Measurements from ENCODE around the gene CDV3.
A peak's percentile ranks its signal among the peaks of the same experiment; 100 is the strongest.

CDV3 gene

GRCh38 chr3:133568294-133569014 is 5.0 kb upstream of the CDV3 start:
- no peak for DNase-seq

GRCh38 chr3:133570139-133570936 is 3.1 kb upstream of the CDV3 start:
- DNase-seq = no peak

- DNase-seq = peak; percentile 23
Measured at GRCh38 chr3:133570937-133571320, 2.6 kb upstream of the CDV3 start.

GRCh38 chr3:133572158-133573053 is 1.1 kb upstream of the CDV3 start:
- peak; percentile 86 for DNase-seq

- DNase-seq = peak; percentile 100
Measured at GRCh38 chr3:133573054-133573628, 345 bp upstream of the CDV3 start.

GRCh38 chr3:133574260-133574881 is 885 bp downstream of the CDV3 start:
- DNase-seq = peak; percentile 85

GRCh38 chr3:133575086-133575485 is 1.6 kb downstream of the CDV3 start:
- peak; percentile 31 for DNase-seq

GRCh38 chr3:133576169-133576568 is 2.7 kb downstream of the CDV3 start:
- DNase-seq = no peak

- peak; percentile 43 for DNase-seq
Measured at GRCh38 chr3:133578548-133579191, 5.2 kb downstream of the CDV3 start.

GRCh38 chr3:133583396-133583795 is 9.9 kb downstream of the CDV3 start:
- DNase-seq = no peak

- DNase-seq = no peak
Measured at GRCh38 chr3:133588035-133588434, 14.5 kb downstream of the CDV3 start.

- DNase-seq = no peak
Measured at GRCh38 chr3:133588784-133589465, 15.4 kb downstream of the CDV3 start.

- DNase-seq = no peak
Measured at GRCh38 chr3:133589503-133589902, 16.0 kb downstream of the CDV3 start.

GRCh38 chr3:133591271-133591742 is 17.8 kb downstream of the CDV3 start:
- no peak for DNase-seq

- no peak for DNase-seq
Measured at GRCh38 chr3:133592843-133593242, 19.4 kb downstream of the CDV3 start.

GRCh38 chr3:133593243-133593642 is 19.8 kb downstream of the CDV3 start:
- DNase-seq = no peak

- no peak for DNase-seq
Measured at GRCh38 chr3:133595341-133595740, 21.9 kb downstream of the CDV3 start.

GRCh38 chr3:133598405-133598804 is 24.9 kb downstream of the CDV3 start:
- DNase-seq = no peak

- DNase-seq = no peak
Measured at GRCh38 chr3:133599280-133599679, 25.8 kb downstream of the CDV3 start.

GRCh38 chr3:133600572-133601081 is 27.1 kb downstream of the CDV3 start:
- DNase-seq = no peak

GRCh38 chr3:133606342-133606741 is 32.9 kb downstream of the CDV3 start:
- DNase-seq = no peak

Data from hematopoietic multipotent progenitor cell treated with erythropoietin and hydrocortisone succinate and interleukin-3 and kit ligand, for 6 days (in vitro differentiated cells).